Breast epithelium (tissue), 3 donors: Measurements from ENCODE around the gene RPL23.

ENCODE experiments used
- CTCF ChIP-seq, 3 donors: fragments of 450-650 bp; IDR thresholded peaks; one replicate each; pipeline ENCODE4 v1.5.1; 2016 to 2017; ENCODE audit warnings: antibody characterized with exemption in 3 of 3, mild to moderate bottlenecking in 3 of 3, moderate library complexity in 3 of 3
- POLR2A ChIP-seq: fragments of 450-650 bp; IDR thresholded peaks from one replicate; pipeline ENCODE4 v1.6.1; 2016; ENCODE audit warnings: antibody characterized with exemption, mild to moderate bottlenecking, moderate library complexity
- POLR2AphosphoS5 ChIP-seq, 3 donors: sonication (generic); formaldehyde crosslinking; IDR thresholded peaks; one replicate each; pipeline ENCODE4 v1.6.1; 2017; ENCODE audit warnings: antibody characterized with exemption in 3 of 3

DNA sequence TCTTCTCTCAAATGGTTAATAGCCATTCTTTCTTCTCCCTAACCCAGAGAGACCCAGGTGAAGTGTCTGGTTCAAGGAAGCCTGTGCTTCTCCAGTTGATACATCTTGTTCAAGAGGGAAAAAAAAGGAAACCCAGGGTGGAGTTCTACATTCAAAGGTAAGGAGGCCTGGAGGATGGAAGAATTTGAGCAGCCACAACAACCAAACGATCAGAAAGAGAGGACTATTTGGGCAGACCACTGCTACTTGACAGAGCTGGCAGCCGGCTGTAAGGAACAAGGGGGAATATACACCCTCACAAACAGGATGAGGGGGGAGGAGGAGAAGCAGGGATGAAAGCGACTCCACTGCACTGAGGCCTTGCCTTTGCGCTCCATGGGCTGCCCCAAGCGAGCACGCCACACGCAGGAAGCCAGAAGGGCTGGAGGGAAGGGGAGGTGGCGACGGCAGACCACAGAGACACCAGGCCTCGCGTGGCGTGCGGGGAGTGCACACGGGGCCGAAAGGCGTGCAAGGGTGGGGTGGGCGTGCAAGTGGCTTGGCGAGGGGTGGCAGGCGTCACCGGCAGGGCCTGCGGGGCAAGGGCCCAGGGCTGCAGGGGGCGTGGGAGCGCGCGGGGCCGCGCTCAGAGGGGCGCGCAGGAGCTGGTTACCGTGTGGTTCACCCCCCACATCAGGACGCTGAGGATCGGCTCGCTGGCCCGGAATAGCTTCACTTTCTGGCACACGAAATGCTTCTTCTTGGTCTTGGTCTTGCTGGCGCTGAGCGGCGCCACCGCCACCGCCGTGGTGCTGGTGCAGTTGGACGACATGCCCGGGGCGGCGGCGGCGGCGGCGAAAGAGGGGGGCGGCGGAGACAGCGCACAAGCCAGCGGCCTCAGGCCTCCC, 54.7 kb downstream of the RPL23 start:
- TF ChIP-seq CTCF (IDR thresholded peaks at IDR 0.05) (no peak), POLR2A (no peak), POLR2AphosphoS5 (IDR thresholded peaks at IDR 0.05) (peak in 2 of 3 donors; percentile 30 to 37)
